ENCODE measurements around the gene RUVBL2.
"Not testable (repeated sequence)": the region's sequence is repeated elsewhere in the genome, so short reads cannot be mapped to it uniquely, and the experiment has no call there.

The RUVBL2 gene

GRCh38 chr19:49030323-49030722 lies 36.6 kb downstream of the RUVBL2 start:
- H3K27ac ChIP-seq (ENCODE audit: extremely low read depth, low read depth, low read length); H3K36me3 ChIP-seq (ENCODE audit: control insufficient read depth in 2 of 2, insufficient read depth in 1 of 2, low read length in 2 of 2); H3K4me3 ChIP-seq (ENCODE audit: low read depth, low read length); H3K4me1 ChIP-seq (ENCODE audit: control insufficient read depth, insufficient read depth, low read length); H3K9me3 ChIP-seq (ENCODE audit: control insufficient read depth, insufficient read depth, low read depth, low read length); POLR2A ChIA-PET: not testable (repeated sequence)
- CTCF ChIA-PET, result interaction anchor here (0.6 to 0.7 kb wide), 2 partner anchors 30 to 37 kb away, joined by 3 read pairs; partner anchors contain the start of gene RUVBL2
- TF ChIP-seq ZFP3 (tag by site-specific recombination; IDR thresholded peaks at IDR 0.05; ENCODE audit: low read depth), result peak; percentile 85

DNA sequence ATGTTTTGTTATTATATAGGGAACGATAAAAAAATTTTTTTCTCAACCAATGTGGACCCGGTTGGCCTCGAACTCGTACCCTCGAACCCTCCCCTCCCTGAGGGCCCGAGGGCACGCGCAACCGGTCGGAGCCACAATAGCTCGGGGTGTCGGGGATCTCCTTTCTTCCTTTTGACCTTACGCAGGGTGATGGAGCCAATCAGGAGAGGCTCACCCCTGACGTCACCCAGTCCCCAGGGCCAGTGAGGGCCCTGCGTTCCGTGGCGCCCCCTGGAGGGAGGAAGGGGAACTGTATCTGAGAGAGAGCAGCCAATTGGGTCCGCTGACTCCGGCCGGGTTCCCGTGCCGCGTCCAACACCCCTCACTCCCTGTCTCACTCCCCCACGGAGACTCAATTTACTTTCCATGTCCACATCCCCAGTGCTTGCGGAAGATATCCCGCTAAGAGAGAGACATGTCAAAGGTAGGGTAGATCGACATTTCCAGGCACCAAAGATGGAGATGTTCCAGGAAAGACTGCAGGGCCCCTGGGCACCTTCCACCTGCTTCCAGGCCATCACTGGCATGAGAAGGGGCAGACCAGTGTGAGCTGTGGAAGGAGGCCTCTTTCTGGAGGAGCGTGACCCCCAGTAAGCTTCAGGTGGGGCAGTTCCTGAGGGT lies 38.1 kb downstream of the RUVBL2 start, which contains the start of gene CGB2:
CGB2 (plus strand) TSS at position 249 of the 660 bp plus-strand sequence; CDS start at position 455, 206 bp downstream.
- H3K4me1 ChIP-seq (ENCODE audit: control insufficient read depth, insufficient read depth, low read length); H3K27ac ChIP-seq (ENCODE audit: extremely low read depth, low read depth, low read length); H3K4me3 ChIP-seq (ENCODE audit: low read depth, low read length); H3K9me3 ChIP-seq (ENCODE audit: control insufficient read depth, insufficient read depth, low read depth, low read length); POLR2A ChIA-PET; H3K36me3 ChIP-seq (ENCODE audit: control insufficient read depth in 2 of 2, insufficient read depth in 1 of 2, low read length in 2 of 2): not testable (repeated sequence)
- CTCF ChIA-PET, result interaction anchor here (0.7 kb wide), 2 partner anchors 14 to 39 kb away, joined by 3 to 4 read pairs; partner anchors contain the start of genes GYS1 and RUVBL2
- TF ChIP-seq ATF2 (tag by site-specific recombination; IDR thresholded peaks at IDR 0.05; ENCODE audit: low read depth), result peak; percentile 60; the same call in 1 of the 2 replicates
- TF ChIP-seq, protein P1, sequence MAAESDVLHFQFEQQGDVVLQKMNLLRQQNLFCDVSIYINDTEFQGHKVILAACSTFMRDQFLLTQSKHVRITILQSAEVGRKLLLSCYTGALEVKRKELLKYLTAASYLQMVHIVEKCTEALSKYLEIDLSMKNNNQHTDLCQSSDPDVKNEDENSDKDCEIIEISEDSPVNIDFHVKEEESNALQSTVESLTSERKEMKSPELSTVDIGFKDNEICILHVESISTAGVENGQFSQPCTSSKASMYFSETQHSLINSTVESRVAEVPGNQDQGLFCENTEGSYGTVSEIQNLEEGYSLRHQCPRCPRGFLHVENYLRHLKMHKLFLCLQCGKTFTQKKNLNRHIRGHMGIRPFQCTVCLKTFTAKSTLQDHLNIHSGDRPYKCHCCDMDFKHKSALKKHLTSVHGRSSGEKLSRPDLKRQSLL (tag by site-specific recombination; IDR thresholded peaks at IDR 0.05), result 0 out of 2 replicates have a peak, but pooled peaks have one; percentile 25
- TF ChIP-seq, protein P2, sequence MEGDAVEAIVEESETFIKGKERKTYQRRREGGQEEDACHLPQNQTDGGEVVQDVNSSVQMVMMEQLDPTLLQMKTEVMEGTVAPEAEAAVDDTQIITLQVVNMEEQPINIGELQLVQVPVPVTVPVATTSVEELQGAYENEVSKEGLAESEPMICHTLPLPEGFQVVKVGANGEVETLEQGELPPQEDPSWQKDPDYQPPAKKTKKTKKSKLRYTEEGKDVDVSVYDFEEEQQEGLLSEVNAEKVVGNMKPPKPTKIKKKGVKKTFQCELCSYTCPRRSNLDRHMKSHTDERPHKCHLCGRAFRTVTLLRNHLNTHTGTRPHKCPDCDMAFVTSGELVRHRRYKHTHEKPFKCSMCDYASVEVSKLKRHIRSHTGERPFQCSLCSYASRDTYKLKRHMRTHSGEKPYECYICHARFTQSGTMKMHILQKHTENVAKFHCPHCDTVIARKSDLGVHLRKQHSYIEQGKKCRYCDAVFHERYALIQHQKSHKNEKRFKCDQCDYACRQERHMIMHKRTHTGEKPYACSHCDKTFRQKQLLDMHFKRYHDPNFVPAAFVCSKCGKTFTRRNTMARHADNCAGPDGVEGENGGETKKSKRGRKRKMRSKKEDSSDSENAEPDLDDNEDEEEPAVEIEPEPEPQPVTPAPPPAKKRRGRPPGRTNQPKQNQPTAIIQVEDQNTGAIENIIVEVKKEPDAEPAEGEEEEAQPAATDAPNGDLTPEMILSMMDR (tag by site-specific recombination; IDR thresholded peaks at IDR 0.05), result peak; percentile 49; the same call in 1 of the 2 replicates

DNA sequence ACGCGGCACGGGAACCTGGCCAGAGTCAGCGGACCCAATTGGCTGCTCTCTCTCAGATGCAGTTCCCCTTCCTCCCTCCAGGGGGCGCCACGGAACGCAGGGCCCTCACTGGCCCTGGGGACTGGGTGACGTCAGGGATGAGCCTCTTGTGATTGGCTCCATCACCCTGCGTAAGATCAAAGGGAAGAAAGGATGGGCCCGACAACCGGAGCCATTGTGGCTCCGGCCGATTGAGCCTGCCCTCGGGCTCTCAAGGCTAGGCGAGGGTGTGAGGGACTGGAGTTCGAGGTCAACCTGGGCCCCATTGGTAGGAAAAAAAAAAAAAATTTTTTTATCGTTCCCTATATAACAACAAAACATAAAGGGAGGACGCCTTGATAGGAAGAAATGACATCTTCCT lies 43.1 kb downstream of the RUVBL2 start, which contains the start of gene CGB1:
CGB1 (minus strand) TSS at position 81 of the 400 bp plus-strand sequence. CDS start 184 bp downstream, outside the sequence.
- TF ChIP-seq, protein P1 (tag by site-specific recombination; IDR thresholded peaks at IDR 0.05), result peak; percentile 73; the same call in 1 of the 2 replicates
- H3K4me3 ChIP-seq (ENCODE audit: low read depth, low read length); H3K9me3 ChIP-seq (ENCODE audit: control insufficient read depth, insufficient read depth, low read depth, low read length); H3K4me1 ChIP-seq (ENCODE audit: control insufficient read depth, insufficient read depth, low read length); H3K27ac ChIP-seq (ENCODE audit: extremely low read depth, low read depth, low read length); H3K36me3 ChIP-seq (ENCODE audit: control insufficient read depth in 2 of 2, insufficient read depth in 1 of 2, low read length in 2 of 2); POLR2A ChIA-PET; CTCF ChIA-PET: not testable (repeated sequence)

- CTCF ChIA-PET, result interaction anchor here (0.7 to 1.2 kb wide), 3 partner anchors 17 to 38 kb away, joined by 3 read pairs; no protein-coding TSS in a partner anchor
These were observed 44.4 kb downstream of the RUVBL2 start for GRCh38 chr19:49038111-49038510.

More at GRCh38 chr19:49038111-49038510, 44.4 kb downstream of the RUVBL2 start:
- POLR2A ChIA-PET; H3K27ac ChIP-seq (ENCODE audit: extremely low read depth, low read depth, low read length); H3K36me3 ChIP-seq (ENCODE audit: control insufficient read depth in 2 of 2, insufficient read depth in 1 of 2, low read length in 2 of 2); H3K9me3 ChIP-seq (ENCODE audit: control insufficient read depth, insufficient read depth, low read depth, low read length); H3K4me3 ChIP-seq (ENCODE audit: low read depth, low read length); H3K4me1 ChIP-seq (ENCODE audit: control insufficient read depth, insufficient read depth, low read length): not testable (repeated sequence)
- peak; percentile 82 for TF ChIP-seq ZFP3 (tag by site-specific recombination; IDR thresholded peaks at IDR 0.05; ENCODE audit: low read depth)
